Coronary artery (tissue), 2 donors: ENCODE data around the gene TIMM22.
"Not testable (repeated sequence)": the region's sequence is repeated elsewhere in the genome, so short reads cannot be mapped to it uniquely, and the experiment has no call there.

ENCODE experiments used
- DNase-seq: peaks from one replicate; pipeline ENCODE4 v3.0.0-alpha.2; 2017; ENCODE audit warnings: low spot score
- H3K27ac ChIP-seq, 2 donors: fragments of 200-600 bp; sonication (generic); one replicate each; pipeline ENCODE4 v1.5.1; 2016 to 2019
- H3K4me3 ChIP-seq: fragments of 200-600 bp; sonication (generic); 2 replicates; pipeline ENCODE4 v1.5.1; 2016; ENCODE audit warnings: mild to moderate bottlenecking, moderate library complexity
- TF ChIP-seq, protein P1 (sequence below): fragments of 200-600 bp; sonication (generic); IDR thresholded peaks from one replicate; pipeline ENCODE4 v1.5.1; 2019; ENCODE audit warnings: antibody characterized with exemption

TIMM22 gene

GRCh38 chr17:973053-973452 lies 23.9 kb upstream of the TIMM22 start:
- TF ChIP-seq, protein P1, sequence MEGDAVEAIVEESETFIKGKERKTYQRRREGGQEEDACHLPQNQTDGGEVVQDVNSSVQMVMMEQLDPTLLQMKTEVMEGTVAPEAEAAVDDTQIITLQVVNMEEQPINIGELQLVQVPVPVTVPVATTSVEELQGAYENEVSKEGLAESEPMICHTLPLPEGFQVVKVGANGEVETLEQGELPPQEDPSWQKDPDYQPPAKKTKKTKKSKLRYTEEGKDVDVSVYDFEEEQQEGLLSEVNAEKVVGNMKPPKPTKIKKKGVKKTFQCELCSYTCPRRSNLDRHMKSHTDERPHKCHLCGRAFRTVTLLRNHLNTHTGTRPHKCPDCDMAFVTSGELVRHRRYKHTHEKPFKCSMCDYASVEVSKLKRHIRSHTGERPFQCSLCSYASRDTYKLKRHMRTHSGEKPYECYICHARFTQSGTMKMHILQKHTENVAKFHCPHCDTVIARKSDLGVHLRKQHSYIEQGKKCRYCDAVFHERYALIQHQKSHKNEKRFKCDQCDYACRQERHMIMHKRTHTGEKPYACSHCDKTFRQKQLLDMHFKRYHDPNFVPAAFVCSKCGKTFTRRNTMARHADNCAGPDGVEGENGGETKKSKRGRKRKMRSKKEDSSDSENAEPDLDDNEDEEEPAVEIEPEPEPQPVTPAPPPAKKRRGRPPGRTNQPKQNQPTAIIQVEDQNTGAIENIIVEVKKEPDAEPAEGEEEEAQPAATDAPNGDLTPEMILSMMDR, result no peak
- Histone ChIP-seq H3K27ac (no peak overlapping the region), H3K4me3 (no peak overlapping the region)
- DNase-seq, result no peak

- H3K27ac ChIP-seq, result peak overlapping the region in 1 of 2 donors; percentile 60
- DNase-seq, H3K4me3 ChIP-seq: not testable (repeated sequence)
Observed at GRCh38 chr17:974778-975177, 22.2 kb upstream of the TIMM22 start.

- Histone ChIP-seq H3K27ac (peak overlapping the region in 1 of 2 donors; percentile 60), H3K4me3 (peak overlapping the region; percentile 34)
- no peak for DNase-seq
- TF ChIP-seq, protein P1, result no peak
Observed at GRCh38 chr17:975371-975915, 21.5 kb upstream of the TIMM22 start.

- Histone ChIP-seq H3K27ac (no peak overlapping the region), H3K4me3 (no peak overlapping the region)
- no peak for DNase-seq
- TF ChIP-seq, protein P1, result no peak
Observed at GRCh38 chr17:976312-976711, 20.6 kb upstream of the TIMM22 start.

- TF ChIP-seq, protein P1, result no peak
- peak overlapping the region in 1 of 2 donors; percentile 94 for H3K27ac ChIP-seq
- no peak for DNase-seq
- peak overlapping the region; percentile 93 for H3K4me3 ChIP-seq
Observed at GRCh38 chr17:977166-977565, 19.8 kb upstream of the TIMM22 start.

- Histone ChIP-seq H3K27ac (peak overlapping the region; percentile 25 to 94), H3K4me3 (peak overlapping the region; percentile 93)
- TF ChIP-seq, protein P1, result no peak
- DNase-seq, result no peak
Observed at GRCh38 chr17:978103-979093, 18.5 kb upstream of the TIMM22 start.

DNA sequence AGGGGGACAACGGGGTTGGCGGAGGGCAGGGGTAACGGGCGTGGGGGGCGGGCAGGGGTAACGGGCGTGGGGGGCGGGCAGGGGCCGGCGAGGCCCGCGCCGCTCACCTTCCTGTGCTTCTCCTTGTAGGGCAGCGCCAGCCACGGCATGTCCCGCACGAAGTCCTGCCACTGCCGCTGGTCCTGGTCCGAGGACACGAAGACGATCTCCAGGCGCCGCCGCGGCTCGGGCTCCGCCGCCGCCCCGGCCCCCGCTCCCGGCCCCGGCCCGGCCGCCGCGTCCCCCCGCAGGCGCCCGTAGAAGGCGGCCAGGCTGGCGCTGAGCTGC lies 17.8 kb upstream of the TIMM22 start:
- TF ChIP-seq, protein P1, result no peak
- H3K4me3 ChIP-seq, result peak overlapping the region; percentile 93
- peak overlapping the region in 1 of 2 donors; percentile 94 for H3K27ac ChIP-seq
- DNase-seq, result peak; percentile 79
